Parathyroid adenoma (tissue), 2 donors: ENCODE measurements around the gene MET.

ENCODE experiments used
- H2AFZ ChIP-seq: fragments of 300-600 bp; sonication (generic); one replicate; pipeline ENCODE4 v1.7.0; 2017; ENCODE audit warnings: antibody characterized with exemption, mild to moderate bottlenecking
- H3K27ac ChIP-seq: fragments of 300-600 bp; sonication (generic); one replicate; pipeline ENCODE4 v1.7.0; 2017
- H3K27me3 ChIP-seq: fragments of 300-600 bp; sonication (generic); one replicate; pipeline ENCODE4 v1.7.0; 2017; ENCODE audit warnings: low read length; ENCODE audit not compliant: control insufficient read depth, insufficient read depth
- H3K36me3 ChIP-seq: fragments of 300-600 bp; sonication (generic); one replicate; pipeline ENCODE4 v1.7.0; 2017; ENCODE audit warnings: low read length; ENCODE audit not compliant: control insufficient read depth, insufficient read depth
- H3K4me1 ChIP-seq: fragments of 300-600 bp; sonication (generic); one replicate; pipeline ENCODE4 v1.7.0; 2017; ENCODE audit warnings: control low read depth
- H3K4me2 ChIP-seq: fragments of 300-600 bp; sonication (generic); one replicate; pipeline ENCODE4 v1.7.0; 2017; ENCODE audit warnings: low read length
- H3K4me3 ChIP-seq: fragments of 300-600 bp; sonication (generic); one replicate; pipeline ENCODE4 v1.7.0; 2017; ENCODE audit warnings: low read depth, low read length
- H3K79me2 ChIP-seq: fragments of 300-600 bp; sonication (generic); one replicate; pipeline ENCODE4 v1.7.0; 2017; ENCODE audit warnings: control low read depth
- H3K9ac ChIP-seq: fragments of 300-600 bp; sonication (generic); one replicate; pipeline ENCODE4 v1.7.0; 2017; ENCODE audit warnings: mild to moderate bottlenecking
- H3K9me3 ChIP-seq: fragments of 300-600 bp; sonication (generic); one replicate; pipeline ENCODE4 v1.7.0; 2017; ENCODE audit warnings: low read length; ENCODE audit not compliant: control insufficient read depth
- TF ChIP-seq, protein P1 (sequence below): fragments of 300-600 bp; sonication (generic); IDR thresholded peaks from one replicate; pipeline ENCODE4 v1.7.0; 2017; ENCODE audit warnings: antibody characterized with exemption, mild to moderate bottlenecking
- donor health status: primary hyperparathyroidism.

The MET gene

DNA sequence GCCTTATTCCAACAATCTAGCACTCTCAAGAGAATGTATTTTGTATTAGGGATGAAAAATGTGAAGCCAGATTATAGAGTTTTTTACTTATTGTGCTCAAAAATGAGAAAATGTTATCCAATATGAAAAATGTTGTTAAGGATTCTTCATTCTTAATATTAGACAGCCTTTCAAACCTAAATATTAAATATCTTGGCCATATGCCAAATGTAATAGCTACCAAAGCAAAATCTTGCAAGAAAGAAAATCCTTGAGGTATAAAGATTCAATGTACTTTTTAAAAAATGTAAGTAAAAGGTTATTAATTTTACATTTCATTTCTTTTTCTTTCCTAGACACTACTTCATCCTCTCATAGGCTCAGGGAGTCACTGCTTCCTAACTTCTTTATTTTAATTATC lies 33.4 kb downstream of the MET start:
- no peak overlapping the region for H3K4me2 ChIP-seq
- H3K27me3 ChIP-seq, result no peaks in the 10 kb centered on the region
- no peak overlapping the region for H3K9ac ChIP-seq
- H3K9me3 ChIP-seq, result no peaks in the 10 kb centered on the region
- H3K4me3 ChIP-seq, result no peak overlapping the region
- H3K79me2 ChIP-seq, result no peaks in the 10 kb centered on the region
- H3K36me3 ChIP-seq, result no peaks in the 10 kb centered on the region
- no peak overlapping the region for H2AFZ ChIP-seq
- TF ChIP-seq, protein P1, sequence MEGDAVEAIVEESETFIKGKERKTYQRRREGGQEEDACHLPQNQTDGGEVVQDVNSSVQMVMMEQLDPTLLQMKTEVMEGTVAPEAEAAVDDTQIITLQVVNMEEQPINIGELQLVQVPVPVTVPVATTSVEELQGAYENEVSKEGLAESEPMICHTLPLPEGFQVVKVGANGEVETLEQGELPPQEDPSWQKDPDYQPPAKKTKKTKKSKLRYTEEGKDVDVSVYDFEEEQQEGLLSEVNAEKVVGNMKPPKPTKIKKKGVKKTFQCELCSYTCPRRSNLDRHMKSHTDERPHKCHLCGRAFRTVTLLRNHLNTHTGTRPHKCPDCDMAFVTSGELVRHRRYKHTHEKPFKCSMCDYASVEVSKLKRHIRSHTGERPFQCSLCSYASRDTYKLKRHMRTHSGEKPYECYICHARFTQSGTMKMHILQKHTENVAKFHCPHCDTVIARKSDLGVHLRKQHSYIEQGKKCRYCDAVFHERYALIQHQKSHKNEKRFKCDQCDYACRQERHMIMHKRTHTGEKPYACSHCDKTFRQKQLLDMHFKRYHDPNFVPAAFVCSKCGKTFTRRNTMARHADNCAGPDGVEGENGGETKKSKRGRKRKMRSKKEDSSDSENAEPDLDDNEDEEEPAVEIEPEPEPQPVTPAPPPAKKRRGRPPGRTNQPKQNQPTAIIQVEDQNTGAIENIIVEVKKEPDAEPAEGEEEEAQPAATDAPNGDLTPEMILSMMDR, result no peak
- no peaks in the 10 kb centered on the region for H3K4me1 ChIP-seq
- no peak overlapping the region for H3K27ac ChIP-seq

DNA sequence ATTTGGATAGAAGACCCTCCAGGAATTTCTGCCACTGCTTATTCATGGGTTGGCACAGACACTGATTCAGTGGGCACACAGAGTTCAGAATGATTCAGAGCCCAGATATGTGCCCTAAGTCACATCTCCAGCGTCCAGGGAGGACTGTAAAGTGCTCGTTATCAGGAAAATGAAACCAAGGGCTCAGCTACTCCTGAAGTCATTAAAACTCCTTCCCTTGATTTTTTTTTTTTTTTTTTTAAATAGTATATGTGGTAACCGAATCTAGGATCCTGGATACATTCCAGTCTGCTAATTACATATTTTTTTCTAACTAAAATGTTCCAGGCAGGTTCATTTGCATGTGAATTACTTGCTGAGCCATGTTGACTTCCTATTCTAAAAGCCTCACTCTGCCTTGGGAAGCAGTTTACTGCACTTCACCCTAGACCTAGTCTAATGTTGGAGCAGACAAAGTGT lies 34.7 kb downstream of the MET start:
- H3K27ac ChIP-seq, result no peak overlapping the region
- TF ChIP-seq, protein P1, result no peak
- no peaks in the 10 kb centered on the region for H3K4me1 ChIP-seq
- no peak overlapping the region for H3K4me2 ChIP-seq
- H3K9ac ChIP-seq, result no peak overlapping the region
- H3K79me2 ChIP-seq, result no peaks in the 10 kb centered on the region
- H3K36me3 ChIP-seq, result no peaks in the 10 kb centered on the region
- H3K27me3 ChIP-seq, result no peaks in the 10 kb centered on the region
- H3K9me3 ChIP-seq, result no peaks in the 10 kb centered on the region
- H3K4me3 ChIP-seq, result no peak overlapping the region
- no peak overlapping the region for H2AFZ ChIP-seq

DNA sequence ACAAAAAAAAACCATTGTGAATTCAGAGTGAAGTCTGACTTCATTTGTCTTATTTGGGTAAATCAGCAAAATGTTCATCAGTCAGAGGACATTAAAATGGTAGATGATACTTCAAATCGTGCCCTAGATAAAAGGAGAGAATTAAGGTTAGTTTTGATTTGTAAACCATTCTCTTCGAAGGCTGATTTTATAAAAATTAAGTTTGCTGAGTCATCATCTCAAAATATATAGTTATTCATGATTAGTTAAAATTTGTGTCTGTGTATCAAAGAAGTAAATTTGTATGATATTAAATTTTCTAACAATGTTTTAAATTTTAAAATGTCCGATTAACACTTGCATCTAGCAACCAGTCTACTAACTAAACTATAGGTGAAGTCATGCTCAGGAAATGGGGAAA lies 35.3 kb downstream of the MET start:
- H3K4me3 ChIP-seq, result no peak overlapping the region
- TF ChIP-seq, protein P1, result no peak

DNA sequence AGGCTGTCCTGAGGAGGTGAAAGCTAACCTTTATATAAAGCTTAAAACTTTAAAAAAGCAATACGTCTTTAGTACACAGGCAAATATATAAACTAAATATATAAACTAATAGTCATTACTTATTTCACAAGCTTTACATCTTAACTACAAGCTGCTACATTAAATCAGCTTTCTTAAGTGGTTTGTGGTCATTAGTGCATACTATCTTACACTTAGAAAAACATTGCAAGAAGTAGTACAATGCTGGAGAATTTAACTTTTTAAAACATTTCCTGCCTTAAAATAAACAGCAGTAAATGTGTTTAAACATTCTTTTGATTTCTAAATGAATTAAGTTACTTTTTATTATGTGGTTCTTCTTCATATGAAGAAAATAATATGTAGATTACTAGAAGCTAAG lies 36.3 kb downstream of the MET start:
- TF ChIP-seq, protein P1, result no peak
- H3K9me3 ChIP-seq, result no peaks in the 10 kb centered on the region
- H3K27ac ChIP-seq, result no peak overlapping the region
- H3K4me3 ChIP-seq, result no peak overlapping the region
- H3K79me2 ChIP-seq, result no peaks in the 10 kb centered on the region
- no peak overlapping the region for H3K4me2 ChIP-seq
- no peak overlapping the region for H3K9ac ChIP-seq
- no peaks in the 10 kb centered on the region for H3K27me3 ChIP-seq
- no peaks in the 10 kb centered on the region for H3K36me3 ChIP-seq
- H2AFZ ChIP-seq, result no peak overlapping the region
- no peaks in the 10 kb centered on the region for H3K4me1 ChIP-seq

More for the DNA sequence above, 35.3 kb downstream of the MET start:
- Histone ChIP-seq H3K9me3 (no peaks in the 10 kb centered on the region), H3K27ac (no peak overlapping the region), H3K4me1 (no peaks in the 10 kb centered on the region), H3K36me3 (no peaks in the 10 kb centered on the region), H3K4me2 (no peak overlapping the region), H2AFZ (no peak overlapping the region), H3K79me2 (no peaks in the 10 kb centered on the region), H3K9ac (no peak overlapping the region), H3K27me3 (no peaks in the 10 kb centered on the region)

DNA sequence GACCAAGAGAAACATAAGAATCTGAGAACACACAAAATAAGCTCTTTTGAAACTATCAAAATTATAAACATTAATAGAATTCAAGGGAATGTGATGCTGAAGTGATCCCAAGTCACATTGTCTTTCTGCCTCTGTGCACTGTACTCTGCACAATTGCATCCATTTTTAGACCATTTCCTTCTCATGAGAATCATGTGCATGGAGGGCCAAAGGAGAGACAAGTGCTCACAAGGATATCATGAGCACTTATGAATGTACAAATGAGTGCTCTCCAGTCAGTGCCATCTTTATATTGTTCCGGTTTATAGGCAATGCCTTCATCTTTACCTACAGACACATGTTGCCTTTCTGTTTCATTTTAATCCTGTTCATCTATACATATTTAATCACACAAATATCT lies 36.9 kb downstream of the MET start:
- no peaks in the 10 kb centered on the region for H3K36me3 ChIP-seq
- H3K4me3 ChIP-seq, result no peak overlapping the region
- H3K9me3 ChIP-seq, result no peaks in the 10 kb centered on the region
- no peak overlapping the region for H3K4me2 ChIP-seq
- H3K27me3 ChIP-seq, result no peaks in the 10 kb centered on the region
- H3K79me2 ChIP-seq, result no peaks in the 10 kb centered on the region
- no peak overlapping the region for H3K27ac ChIP-seq
- no peaks in the 10 kb centered on the region for H3K4me1 ChIP-seq
- H2AFZ ChIP-seq, result no peak overlapping the region
- TF ChIP-seq, protein P1, result no peak
- H3K9ac ChIP-seq, result no peak overlapping the region
